ENCODE measurements around the gene FBN3. TPM values are rescaled to one million over a fixed set of nuclear protein-coding genes. Genes with fewer than 3 reads are reported as not detected.

The FBN3 gene
- under 1 TPM in 1 of 4 donors, not detected in 3; 0.02 TPM for total RNA-seq

- peak within 1 kb of the TSS in 1 of 2 donors; percentile 39 for H3K4me3 ChIP-seq
- peaks cover 0 to 23% (median 14%) of the 10 kb centered on the region in 3 donors for H3K4me1 ChIP-seq
- H3K9me3 ChIP-seq, result no peaks in the 10 kb centered on the region
- 40% methylated on average over 1 of the region's 72 CpGs; no CpG with 5 or more reads in 1 of the 2 donors for WGBS, 2 donors (ENCODE audit: low coverage in 1 of 2)
- peaks cover 85% of the 10 kb centered on the region for H3K27me3 ChIP-seq
- ATAC-seq, result no peak
- TF ChIP-seq CTCF (IDR thresholded peaks at IDR 0.05), result no peak
- TF ChIP-seq EP300 (IDR thresholded peaks at IDR 0.05), result no peak
- no peak for TF ChIP-seq POLR2AphosphoS5 (IDR thresholded peaks at IDR 0.05)
- no peak for TF ChIP-seq POLR2A (IDR thresholded peaks at IDR 0.05)
- no peaks in the 10 kb centered on the region for H3K36me3 ChIP-seq
- no peak within 1 kb of the TSS for H3K27ac ChIP-seq
Measured at GRCh38 chr19:8149261-8150094, at the start of gene FBN3. Gene FBN3 (minus strand): TSS chr19:8149592. CDS start chr19:8147480, 2,112 bp downstream.

GRCh38 chr19:8196271-8196927 is 47.0 kb upstream of the FBN3 start:
- Histone ChIP-seq H3K9me3 (no peaks in the 10 kb centered on the region), H3K4me3 (no peak overlapping the region), H3K36me3 (no peaks in the 10 kb centered on the region), H3K27me3 (peaks cover 37% of the 10 kb centered on the region), H3K4me1 (peaks cover 0 to 11% (median 0%) of the 10 kb centered on the region in 3 donors), H3K27ac (no peak overlapping the region)
- TF ChIP-seq CTCF (IDR thresholded peaks at IDR 0.05) (no peak), POLR2AphosphoS5 (IDR thresholded peaks at IDR 0.05) (no peak), EP300 (IDR thresholded peaks at IDR 0.05) (no peak), POLR2A (IDR thresholded peaks at IDR 0.05) (no peak)
- WGBS, 2 donors (ENCODE audit: low coverage in 1 of 2), result 57 to 67% methylated on average over 1 to 8 of the region's 10 CpGs
- no peak for ATAC-seq

- Histone ChIP-seq H3K4me3 (no peak overlapping the region), H3K27ac (peak overlapping the region in 1 of 4 donors; percentile 46), H3K36me3 (no peaks in the 10 kb centered on the region), H3K4me1 (peaks cover 0 to 11% (median 0%) of the 10 kb centered on the region in 3 donors), H3K27me3 (peaks cover 22% of the 10 kb centered on the region), H3K9me3 (no peaks in the 10 kb centered on the region)
- peak; percentile 36 for ATAC-seq
- 67 to 81% methylated on average over 4 to 6 of the region's 11 CpGs for WGBS, 2 donors (ENCODE audit: low coverage in 1 of 2)
- TF ChIP-seq CTCF (IDR thresholded peaks at IDR 0.05), result no peak
- TF ChIP-seq POLR2AphosphoS5 (IDR thresholded peaks at IDR 0.05), result no peak
- TF ChIP-seq EP300 (IDR thresholded peaks at IDR 0.05), result no peak
- no peak for TF ChIP-seq POLR2A (IDR thresholded peaks at IDR 0.05)
Measured at GRCh38 chr19:8194528-8195267, 45.3 kb upstream of the FBN3 start.

- H3K4me1 ChIP-seq, result peaks cover 0 to 11% (median 0%) of the 10 kb centered on the region in 3 donors
- H3K27ac ChIP-seq, result no peak overlapping the region
- WGBS, 2 donors (ENCODE audit: low coverage in 1 of 2), result 65 to 82% methylated on average over 6 to 7 of the region's 7 CpGs
- TF ChIP-seq EP300 (IDR thresholded peaks at IDR 0.05), result no peak
- no peak for TF ChIP-seq POLR2AphosphoS5 (IDR thresholded peaks at IDR 0.05)
- TF ChIP-seq POLR2A (IDR thresholded peaks at IDR 0.05), result no peak
- no peak for TF ChIP-seq CTCF (IDR thresholded peaks at IDR 0.05)
- no peaks in the 10 kb centered on the region for H3K9me3 ChIP-seq
- no peak for ATAC-seq
- peaks cover 8% of the 10 kb centered on the region for H3K27me3 ChIP-seq
- no peak overlapping the region for H3K4me3 ChIP-seq
- H3K36me3 ChIP-seq, result no peaks in the 10 kb centered on the region
Measured at GRCh38 chr19:8192221-8192820, 42.9 kb upstream of the FBN3 start.

Data from gastroesophageal sphincter (tissue), 4 donors.